Mononuclear cell (primary cell): ENCODE results near the gene PCDHB4. TPM values are rescaled to one million over a fixed set of nuclear protein-coding genes. Genes with fewer than 3 reads are reported as not detected.
"Not testable (repeated sequence)": the region's sequence is repeated elsewhere in the genome, so short reads cannot be mapped to it uniquely, and the experiment has no call there.

ENCODE experiments used
- H3K27me3 ChIP-seq: 2 replicates; pipeline ENCODE4 v1.6.0; 2011; ENCODE audit warnings: low read length, control low read depth; ENCODE audit not compliant: insufficient read depth
- H3K4me1 ChIP-seq: 2 replicates; pipeline ENCODE4 v1.5.1; 2011; ENCODE audit warnings: mild to moderate bottlenecking, low read length, control low read depth; ENCODE audit not compliant: insufficient read depth
- H3K4me3 ChIP-seq: 2 replicates; pipeline ENCODE4 v1.5.1; 2011; ENCODE audit warnings: mild to moderate bottlenecking, low read length, moderate library complexity
- H3K9me3 ChIP-seq: 2 replicates; pipeline ENCODE4 v1.5.1; 2011; ENCODE audit warnings: low read depth, mild to moderate bottlenecking, control low read depth, low read length
- total RNA-seq: library from RNA; depleted of rRNA; stranded (reverse); fragments of >200 nt; gene quantifications from one replicate; pipeline ENCODE4 v1.2.3, GENCODE V29; 2012

The PCDHB4 gene
- total RNA-seq, 1 donor, result not detected

DNA sequence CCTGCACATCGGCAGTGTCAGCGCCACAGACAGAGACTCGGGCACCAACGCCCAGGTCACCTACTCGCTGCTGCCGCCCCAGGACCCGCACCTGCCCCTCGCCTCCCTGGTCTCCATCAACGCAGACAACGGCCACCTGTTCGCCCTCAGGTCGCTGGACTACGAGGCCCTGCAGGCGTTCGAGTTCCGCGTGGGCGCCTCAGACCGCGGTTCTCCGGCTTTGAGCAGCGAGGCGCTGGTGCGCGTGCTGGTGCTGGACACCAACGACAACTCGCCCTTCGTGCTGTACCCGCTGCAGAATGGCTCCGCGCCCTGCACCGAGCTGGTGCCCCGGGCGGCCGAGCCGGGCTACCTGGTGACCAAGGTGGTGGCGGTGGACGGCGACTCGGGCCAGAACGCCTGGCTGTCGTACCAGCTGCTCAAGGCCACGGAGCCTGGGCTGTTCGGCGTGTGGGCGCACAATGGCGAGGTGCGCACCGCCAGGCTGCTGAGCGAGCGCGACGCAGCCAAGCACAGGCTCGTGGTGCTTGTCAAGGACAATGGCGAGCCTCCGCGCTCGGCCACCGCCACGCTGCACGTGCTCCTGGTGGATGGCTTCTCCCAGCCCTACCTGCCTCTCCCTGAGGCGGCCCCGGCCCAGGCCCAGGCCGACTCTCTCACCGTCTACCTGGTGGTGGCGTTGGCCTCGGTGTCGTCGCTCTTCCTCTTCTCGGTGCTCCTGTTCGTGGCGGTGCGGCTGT is 1.9 kb downstream of the PCDHB4 start:
- H3K9me3 ChIP-seq, H3K4me1 ChIP-seq, H3K4me3 ChIP-seq: not testable (repeated sequence)
- peaks cover 15% of the 10 kb centered on the region for H3K27me3 ChIP-seq

DNA sequence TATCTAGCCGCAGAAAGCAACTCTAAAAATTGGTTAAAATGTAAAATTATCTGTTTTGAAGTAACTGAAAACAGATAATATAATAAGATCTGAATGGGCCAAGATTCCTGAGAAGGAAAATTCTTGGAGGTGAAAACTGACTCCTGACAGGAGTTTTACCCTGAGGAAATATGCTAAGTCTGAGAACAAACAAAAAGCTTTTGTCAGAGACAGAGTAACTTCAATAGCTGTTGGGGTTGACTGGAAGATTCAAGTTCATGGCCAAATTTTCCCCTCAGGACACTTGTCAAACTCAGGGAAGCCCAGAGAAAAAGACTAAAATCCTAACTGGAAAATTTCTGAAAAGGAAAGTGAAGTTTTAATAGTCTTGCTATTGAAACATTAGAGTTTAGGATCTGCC is 5.7 kb downstream of the PCDHB4 start:
- H3K4me3 ChIP-seq, result no peak overlapping the region
- H3K9me3 ChIP-seq, result no peaks in the 10 kb centered on the region
- no peaks in the 10 kb centered on the region for H3K4me1 ChIP-seq
- peaks cover 12% of the 10 kb centered on the region for H3K27me3 ChIP-seq

DNA sequence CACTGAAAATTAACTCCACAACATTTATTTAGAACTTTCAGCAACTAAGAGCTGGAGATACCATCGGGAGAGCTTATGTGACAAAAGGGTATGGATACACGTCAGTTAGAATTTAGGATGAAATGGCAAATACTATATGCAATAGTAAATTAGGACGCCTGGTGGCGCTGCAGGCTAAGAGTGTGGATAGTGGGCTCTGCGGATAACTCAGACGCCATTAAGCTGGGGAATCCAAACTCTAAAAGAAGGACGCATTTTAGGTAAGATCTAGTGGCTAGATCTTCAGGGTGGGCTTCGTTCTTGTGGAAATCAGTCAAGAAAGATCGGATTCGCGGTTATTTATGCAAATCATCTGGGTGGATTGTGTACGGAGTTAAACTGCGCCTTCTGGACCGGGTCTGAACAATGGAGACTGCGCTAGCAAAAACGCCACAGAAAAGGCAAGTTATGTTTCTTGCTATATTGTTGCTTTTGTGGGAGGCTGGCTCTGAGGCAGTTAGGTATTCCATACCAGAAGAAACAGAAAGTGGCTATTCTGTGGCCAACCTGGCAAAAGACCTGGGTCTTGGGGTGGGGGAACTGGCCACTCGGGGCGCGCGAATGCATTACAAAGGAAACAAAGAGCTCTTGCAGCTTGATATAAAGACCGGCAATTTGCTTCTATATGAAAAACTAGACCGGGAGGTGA is 13.6 kb downstream of the PCDHB4 start, which contains the start of gene PCDHB5:
Gene PCDHB5, plus strand, starts transcription at position 177 of the 688 bp plus-strand sequence. Its CDS starts 229 bp downstream, at position 406.
- Histone ChIP-seq H3K27me3 (peaks cover 12% of the 10 kb centered on the region), H3K4me3 (no peak within 1 kb of the TSS), H3K9me3 (peaks cover 16% of the 10 kb centered on the region), H3K4me1 (no peaks in the 10 kb centered on the region)

DNA sequence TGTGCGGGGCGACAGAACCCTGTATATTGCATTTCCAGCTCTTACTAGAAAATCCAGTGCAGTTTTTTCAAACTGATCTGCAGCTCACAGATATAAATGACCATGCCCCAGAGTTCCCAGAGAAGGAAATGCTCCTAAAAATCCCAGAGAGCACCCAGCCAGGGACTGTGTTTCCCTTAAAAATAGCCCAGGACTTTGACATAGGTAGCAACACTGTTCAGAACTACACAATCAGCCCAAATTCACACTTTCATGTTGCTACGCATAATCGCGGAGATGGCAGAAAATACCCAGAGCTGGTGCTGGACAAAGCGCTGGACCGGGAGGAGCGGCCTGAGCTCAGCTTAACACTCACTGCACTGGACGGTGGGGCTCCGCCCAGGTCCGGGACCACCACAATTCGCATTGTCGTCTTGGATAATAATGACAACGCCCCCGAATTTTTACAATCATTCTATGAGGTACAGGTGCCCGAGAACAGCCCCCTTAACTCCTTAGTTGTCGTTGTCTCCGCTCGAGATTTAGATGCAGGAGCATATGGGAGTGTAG is 14.2 kb downstream of the PCDHB4 start:
- no peak overlapping the region for H3K4me3 ChIP-seq
- peaks cover 16% of the 10 kb centered on the region for H3K9me3 ChIP-seq
- peaks cover 10% of the 10 kb centered on the region for H3K27me3 ChIP-seq
- H3K4me1 ChIP-seq, result no peaks in the 10 kb centered on the region

DNA sequence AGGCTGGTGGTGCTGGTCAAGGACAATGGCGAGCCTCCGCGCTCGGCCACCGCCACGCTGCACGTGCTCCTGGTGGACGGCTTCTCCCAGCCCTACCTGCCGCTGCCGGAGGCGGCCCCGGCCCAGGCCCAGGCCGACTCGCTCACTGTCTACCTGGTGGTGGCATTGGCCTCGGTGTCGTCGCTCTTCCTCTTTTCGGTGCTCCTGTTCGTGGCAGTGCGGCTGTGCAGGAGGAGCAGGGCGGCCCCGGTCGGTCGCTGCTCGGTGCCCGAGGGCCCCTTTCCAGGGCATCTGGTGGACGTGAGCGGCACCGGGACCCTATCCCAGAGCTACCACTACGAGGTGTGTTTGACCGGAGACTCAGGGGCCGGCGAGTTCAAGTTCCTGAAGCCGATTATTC is 15.7 kb downstream of the PCDHB4 start:
- H3K27me3 ChIP-seq, result not testable (repeated sequence)

DNA sequence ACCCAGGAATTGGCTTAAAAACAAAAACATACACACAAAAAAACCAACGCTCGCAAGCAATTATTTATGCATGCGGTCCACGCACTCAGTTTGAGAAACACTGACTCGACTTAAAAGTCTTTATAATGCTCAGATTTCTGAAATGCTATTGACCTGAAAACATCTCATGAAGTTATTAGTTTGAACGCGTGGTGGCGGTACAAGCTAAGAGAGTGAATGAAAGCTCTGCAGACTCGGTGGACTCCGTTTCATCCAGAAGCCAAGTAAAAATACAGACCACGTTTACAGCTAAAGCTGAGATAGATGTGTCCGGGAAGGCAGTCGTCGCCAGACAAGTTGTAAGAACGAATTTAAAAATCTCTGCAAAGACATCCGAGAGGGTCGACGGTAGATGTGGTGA is 28.2 kb downstream of the PCDHB4 start, which contains the start of gene PCDHB6:
Gene PCDHB6, plus strand, starts transcription at position 246 of the 400 bp plus-strand sequence. CDS start 201 bp downstream, outside the sequence.
- no peaks in the 10 kb centered on the region for H3K9me3 ChIP-seq
- H3K4me3 ChIP-seq, result no peak within 1 kb of the TSS
- peaks cover 12% of the 10 kb centered on the region for H3K27me3 ChIP-seq
- H3K4me1 ChIP-seq, result no peaks in the 10 kb centered on the region

More for the DNA sequence above, 15.7 kb downstream of the PCDHB4 start:
- H3K4me1 ChIP-seq, H3K4me3 ChIP-seq: not testable (repeated sequence)
- H3K9me3 ChIP-seq, result peaks cover 16% of the 10 kb centered on the region

DNA sequence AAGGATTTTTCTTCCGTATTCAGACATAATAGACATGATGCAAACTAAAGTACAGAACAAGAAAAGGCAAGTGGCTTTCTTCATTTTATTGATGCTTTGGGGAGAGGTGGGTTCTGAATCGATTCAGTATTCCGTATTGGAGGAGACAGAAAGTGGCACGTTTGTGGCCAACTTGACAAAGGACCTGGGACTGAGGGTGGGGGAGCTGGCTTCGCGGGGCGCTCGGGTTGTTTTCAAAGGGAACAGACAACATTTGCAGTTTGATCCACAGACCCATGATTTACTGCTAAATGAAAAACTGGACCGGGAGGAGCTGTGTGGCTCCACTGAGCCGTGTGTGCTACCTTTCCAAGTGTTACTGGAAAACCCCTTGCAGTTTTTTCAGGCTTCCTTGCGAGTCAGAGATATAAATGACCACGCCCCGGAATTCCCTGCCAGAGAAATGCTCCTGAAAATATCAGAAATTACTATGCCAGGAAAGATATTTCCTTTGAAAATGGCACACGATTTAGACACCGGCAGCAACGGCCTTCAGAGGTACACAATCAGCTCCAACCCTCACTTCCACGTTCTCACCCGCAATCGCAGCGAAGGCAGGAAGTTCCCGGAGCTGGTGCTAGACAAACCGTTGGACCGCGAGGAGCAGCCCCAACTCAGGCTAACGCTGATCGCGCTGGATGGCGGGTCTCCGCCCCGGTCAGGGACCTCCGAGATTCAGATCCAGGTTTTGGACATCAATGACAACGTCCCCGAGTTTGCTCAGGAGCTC is 28.8 kb downstream of the PCDHB4 start:
- Histone ChIP-seq H3K4me3 (no peak overlapping the region), H3K27me3 (peaks cover 12% of the 10 kb centered on the region), H3K4me1 (no peaks in the 10 kb centered on the region), H3K9me3 (no peaks in the 10 kb centered on the region)

DNA sequence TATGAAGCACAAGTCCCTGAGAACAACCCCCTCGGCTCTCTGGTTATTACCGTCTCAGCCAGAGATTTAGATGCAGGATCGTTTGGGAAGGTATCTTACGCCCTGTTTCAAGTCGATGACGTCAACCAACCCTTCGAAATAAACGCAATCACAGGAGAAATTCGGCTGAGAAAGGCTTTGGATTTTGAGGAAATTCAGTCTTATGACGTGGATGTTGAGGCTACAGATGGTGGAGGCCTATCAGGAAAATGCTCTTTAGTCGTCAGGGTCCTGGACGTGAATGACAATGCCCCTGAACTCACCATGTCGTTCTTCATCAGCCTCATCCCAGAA is 29.3 kb downstream of the PCDHB4 start:
- Histone ChIP-seq H3K27me3 (peaks cover 12% of the 10 kb centered on the region), H3K9me3 (no peaks in the 10 kb centered on the region), H3K4me1 (no peaks in the 10 kb centered on the region), H3K4me3 (no peak overlapping the region)

DNA sequence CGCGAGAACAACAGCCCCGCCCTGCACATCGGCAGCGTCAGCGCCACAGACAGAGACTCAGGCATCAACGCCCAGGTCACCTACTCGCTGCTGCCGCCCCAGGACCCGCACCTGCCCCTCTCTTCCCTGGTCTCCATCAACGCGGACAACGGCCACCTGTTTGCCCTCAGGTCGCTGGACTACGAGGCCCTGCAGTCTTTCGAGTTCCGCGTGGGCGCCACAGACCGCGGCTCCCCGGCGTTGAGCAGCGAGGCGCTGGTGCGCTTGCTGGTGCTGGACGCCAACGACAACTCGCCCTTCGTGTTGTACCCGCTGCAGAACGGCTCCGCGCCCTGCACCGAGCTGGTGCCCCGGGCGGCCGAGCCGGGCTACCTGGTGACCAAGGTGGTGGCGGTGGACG is 30.0 kb downstream of the PCDHB4 start:
- peaks cover 17% of the 10 kb centered on the region for H3K27me3 ChIP-seq
- H3K4me3 ChIP-seq, H3K4me1 ChIP-seq, H3K9me3 ChIP-seq: not testable (repeated sequence)

DNA sequence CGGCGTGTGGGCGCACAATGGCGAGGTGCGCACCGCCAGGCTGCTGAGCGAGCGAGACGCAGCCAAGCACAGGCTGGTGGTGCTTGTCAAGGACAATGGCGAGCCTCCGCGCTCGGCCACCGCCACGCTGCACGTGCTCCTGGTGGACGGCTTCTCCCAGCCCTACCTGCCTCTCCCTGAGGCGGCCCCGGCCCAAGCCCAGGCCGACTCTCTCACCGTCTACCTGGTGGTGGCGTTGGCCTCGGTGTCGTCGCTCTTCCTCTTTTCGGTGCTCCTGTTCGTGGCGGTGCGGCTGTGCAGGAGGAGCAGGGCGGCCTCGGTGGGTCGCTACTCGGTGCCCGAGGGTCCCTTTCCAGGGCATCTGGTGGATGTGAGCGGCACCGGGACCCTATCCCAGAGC is 30.5 kb downstream of the PCDHB4 start:
- not testable (repeated sequence) for H3K9me3 ChIP-seq, H3K4me3 ChIP-seq, H3K4me1 ChIP-seq
- peaks cover 20% of the 10 kb centered on the region for H3K27me3 ChIP-seq

DNA sequence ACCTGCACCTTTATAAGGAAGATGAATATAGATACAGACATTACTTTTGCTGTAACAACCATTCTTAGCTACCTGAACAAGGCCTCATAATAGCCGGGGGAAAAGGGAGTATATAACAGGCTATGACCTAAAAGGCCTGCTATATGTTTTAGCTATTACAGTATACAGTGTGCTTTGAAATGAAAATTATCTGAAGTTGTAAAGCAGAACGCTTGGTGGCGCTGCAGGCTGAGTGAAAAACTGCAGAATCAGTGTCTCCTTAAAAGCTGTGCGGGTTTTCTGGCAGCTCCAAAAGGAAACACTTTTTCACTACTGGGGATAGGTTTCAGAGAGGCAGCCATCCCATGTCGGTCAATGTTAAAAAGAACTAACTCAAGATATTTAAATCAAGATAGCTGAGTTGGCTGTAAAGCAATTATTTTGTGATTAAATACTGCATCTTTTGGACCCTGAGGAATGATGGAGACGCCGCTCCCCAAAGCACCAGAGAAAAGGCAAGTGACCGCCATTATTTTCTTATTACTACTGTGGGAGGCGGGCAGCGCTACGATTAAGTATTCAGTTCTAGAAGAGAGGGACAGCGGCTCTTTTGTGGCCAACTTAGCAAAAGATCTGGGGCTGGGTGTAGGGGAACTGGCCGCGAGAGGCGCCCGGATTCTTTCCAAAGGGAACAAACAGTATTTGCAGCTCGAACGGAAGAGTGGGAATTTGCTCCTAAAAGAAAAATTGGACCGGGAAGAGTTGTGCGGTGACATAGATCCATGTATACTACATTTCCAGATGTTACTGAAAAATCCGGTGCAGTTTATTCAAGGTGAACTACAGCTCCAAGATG is 34.1 kb downstream of the PCDHB4 start:
- Histone ChIP-seq H3K9me3 (no peaks in the 10 kb centered on the region), H3K4me1 (no peaks in the 10 kb centered on the region), H3K4me3 (no peak overlapping the region), H3K27me3 (peaks cover 19% of the 10 kb centered on the region)

DNA sequence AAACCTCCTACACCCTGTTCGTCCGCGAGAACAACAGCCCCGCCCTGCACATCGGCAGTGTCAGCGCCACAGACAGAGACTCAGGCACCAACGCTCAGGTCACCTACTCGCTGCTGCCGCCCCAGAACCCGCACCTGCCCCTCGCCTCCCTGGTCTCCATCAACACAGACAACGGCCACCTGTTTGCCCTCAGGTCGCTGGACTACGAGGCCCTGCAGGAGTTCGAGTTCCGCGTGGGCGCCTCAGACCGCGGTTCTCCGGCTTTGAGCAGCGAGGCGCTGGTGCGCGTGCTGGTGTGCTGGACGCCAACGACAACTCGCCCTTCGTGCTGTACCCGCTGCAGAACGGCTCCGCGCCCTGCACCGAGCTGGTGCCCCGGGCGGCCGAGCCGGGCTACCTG is 35.7 kb downstream of the PCDHB4 start:
- not testable (repeated sequence) for H3K4me3 ChIP-seq, H3K4me1 ChIP-seq, H3K9me3 ChIP-seq
- H3K27me3 ChIP-seq, result peaks cover 18% of the 10 kb centered on the region

DNA sequence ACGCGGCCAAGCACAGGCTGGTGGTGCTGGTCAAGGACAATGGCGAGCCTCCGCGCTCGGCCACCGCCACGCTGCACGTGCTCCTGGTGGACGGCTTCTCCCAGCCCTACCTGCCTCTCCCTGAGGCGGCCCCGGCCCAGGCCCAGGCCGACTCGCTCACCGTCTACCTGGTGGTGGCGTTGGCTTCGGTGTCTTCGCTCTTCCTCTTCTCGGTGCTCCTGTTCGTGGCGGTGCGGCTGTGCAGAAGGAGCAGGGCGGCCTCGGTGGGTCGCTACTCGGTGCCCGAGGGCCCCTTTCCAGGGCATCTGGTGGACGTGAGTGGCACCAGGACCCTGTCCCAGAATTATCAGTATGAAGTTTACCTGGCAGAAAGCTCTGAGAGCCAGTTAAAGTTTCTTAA is 36.3 kb downstream of the PCDHB4 start:
- H3K9me3 ChIP-seq, H3K4me1 ChIP-seq, H3K4me3 ChIP-seq: not testable (repeated sequence)
- peaks cover 16% of the 10 kb centered on the region for H3K27me3 ChIP-seq

DNA sequence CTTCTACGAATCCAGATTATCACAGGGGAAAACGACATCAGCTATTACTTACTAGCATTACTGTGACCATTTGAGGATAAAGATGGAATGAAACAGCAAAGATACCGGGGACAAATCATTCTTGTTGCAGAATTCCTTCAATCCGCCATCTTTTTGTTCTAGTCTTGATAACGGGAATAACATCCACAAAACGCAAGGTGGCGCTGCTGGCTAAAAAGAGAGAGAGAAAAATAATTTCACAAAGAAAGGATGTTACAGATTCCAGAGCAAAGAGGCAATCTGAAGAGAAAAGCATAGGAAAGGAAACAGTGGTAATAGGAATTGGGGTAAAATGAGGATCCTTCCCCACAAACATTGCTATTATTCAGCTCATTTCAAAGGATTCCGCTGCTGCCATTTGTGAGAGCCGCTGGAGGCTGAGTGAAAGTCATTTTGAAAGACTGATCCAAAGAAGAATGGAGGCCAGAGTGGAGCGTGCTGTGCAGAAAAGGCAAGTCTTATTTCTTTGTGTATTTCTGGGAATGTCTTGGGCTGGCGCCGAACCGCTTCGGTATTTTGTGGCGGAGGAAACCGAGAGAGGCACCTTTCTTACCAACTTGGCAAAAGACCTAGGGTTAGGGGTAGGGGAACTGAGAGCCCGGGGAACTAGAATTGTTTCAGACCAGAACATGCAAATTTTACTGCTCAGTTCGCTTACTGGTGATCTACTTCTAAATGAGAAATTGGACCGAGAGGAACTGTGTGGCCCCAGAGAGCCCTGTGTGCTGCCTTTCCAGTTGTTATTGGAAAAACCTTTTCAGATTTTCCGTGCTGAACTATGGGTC is 51.0 kb downstream of the PCDHB4 start, which contains the start of gene PCDHB7:
Gene PCDHB7, plus strand, starts transcription at position 264 of the 824 bp plus-strand sequence. Its CDS starts 192 bp downstream, at position 456.
- Histone ChIP-seq H3K4me1 (no peaks in the 10 kb centered on the region), H3K9me3 (no peaks in the 10 kb centered on the region), H3K4me3 (no peak within 1 kb of the TSS), H3K27me3 (peaks cover 31% of the 10 kb centered on the region)
